ENCODE measurements around the gene KCNMA1.
"Not testable (repeated sequence)": the region's sequence is repeated elsewhere in the genome, so short reads cannot be mapped to it uniquely, and the experiment has no call there.

The KCNMA1 gene

GRCh38 chr10:77441353-77442166, 196.0 kb downstream of the KCNMA1 start:
- peak; percentile 58 for DNase-seq

GRCh38 chr10:77436257-77436975, 201.2 kb downstream of the KCNMA1 start:
- no peak for DNase-seq

- DNase-seq: peak; percentile 48
Observed at GRCh38 chr10:77433546-77433945, 204.1 kb downstream of the KCNMA1 start.

- DNase-seq: no peak
Observed at GRCh38 chr10:77431980-77432797, 205.4 kb downstream of the KCNMA1 start.

GRCh38 chr10:77431209-77431611, 206.4 kb downstream of the KCNMA1 start:
- no peak for DNase-seq

GRCh38 chr10:77430530-77430929, 207.1 kb downstream of the KCNMA1 start:
- DNase-seq: no peak

GRCh38 chr10:77428691-77429395, 208.8 kb downstream of the KCNMA1 start:
- DNase-seq: no peak

- no peak for DNase-seq
Observed at GRCh38 chr10:77424257-77424656, 213.4 kb downstream of the KCNMA1 start.

- no peak for DNase-seq
Observed at GRCh38 chr10:77422491-77423338, 214.9 kb downstream of the KCNMA1 start.

- DNase-seq: no peak
Observed at GRCh38 chr10:77421591-77421990, 216.0 kb downstream of the KCNMA1 start.

- DNase-seq: no peak
Observed at GRCh38 chr10:77420947-77421523, 216.6 kb downstream of the KCNMA1 start.

GRCh38 chr10:77419979-77420378, 217.6 kb downstream of the KCNMA1 start:
- DNase-seq: no peak

- no peak for DNase-seq
Observed at GRCh38 chr10:77419056-77419455, 218.6 kb downstream of the KCNMA1 start.

- DNase-seq: no peak
Observed at GRCh38 chr10:77417806-77418640, 219.6 kb downstream of the KCNMA1 start.

GRCh38 chr10:77417359-77417758, 220.2 kb downstream of the KCNMA1 start:
- DNase-seq: no peak

- DNase-seq: no peak
Observed at GRCh38 chr10:77416311-77417135, 221.1 kb downstream of the KCNMA1 start.

- no peak for DNase-seq
Observed at GRCh38 chr10:77415313-77415960, 222.2 kb downstream of the KCNMA1 start.

- no peak for DNase-seq
Observed at GRCh38 chr10:77413231-77413630, 224.4 kb downstream of the KCNMA1 start.

- not testable (repeated sequence) for DNase-seq
Observed at GRCh38 chr10:77412573-77413133, 225.0 kb downstream of the KCNMA1 start.

Data from NCI-H1694 treated with DMSO at 0.1 percent for 48 hours (cell line).